ENCODE measurements around the gene PRG2. TPM values are rescaled to one million over a fixed set of nuclear protein-coding genes. Genes with fewer than 3 reads are reported as not detected.
"Not testable (repeated sequence)": the region's sequence is repeated elsewhere in the genome, so short reads cannot be mapped to it uniquely, and the experiment has no call there.

Gene PRG2
- total RNA-seq, 1 donor from 2014 or later: 0.26 TPM

- DNase-seq (ENCODE audit: low spot score): no peak
These were observed 28.7 kb upstream of the PRG2 start for GRCh38 chr11:57419146-57419545.

DNA sequence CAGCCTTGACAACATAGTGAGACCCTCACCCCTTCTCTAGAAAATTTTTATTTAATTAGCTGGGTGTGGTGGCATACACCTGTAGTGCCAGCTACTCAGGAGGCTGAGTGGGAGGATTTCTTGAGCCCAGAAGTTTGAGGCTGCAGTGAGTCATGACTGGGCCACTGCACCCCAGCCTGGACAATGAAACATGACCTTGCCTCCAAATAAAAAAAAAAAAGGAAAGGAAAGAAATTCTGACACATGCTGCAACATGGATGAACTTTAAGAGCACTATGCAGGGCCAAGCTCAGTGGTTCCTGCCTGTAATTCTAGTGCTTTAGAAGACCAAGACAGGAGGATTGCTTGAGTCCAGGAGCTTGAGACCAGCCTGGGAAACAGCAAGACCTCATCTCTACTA is 27.7 kb upstream of the PRG2 start:
- DNase-seq (ENCODE audit: low spot score): no peak

- peak; percentile 34 for DNase-seq (ENCODE audit: low spot score)
These were observed 26.6 kb upstream of the PRG2 start for GRCh38 chr11:57417056-57417455.

DNA sequence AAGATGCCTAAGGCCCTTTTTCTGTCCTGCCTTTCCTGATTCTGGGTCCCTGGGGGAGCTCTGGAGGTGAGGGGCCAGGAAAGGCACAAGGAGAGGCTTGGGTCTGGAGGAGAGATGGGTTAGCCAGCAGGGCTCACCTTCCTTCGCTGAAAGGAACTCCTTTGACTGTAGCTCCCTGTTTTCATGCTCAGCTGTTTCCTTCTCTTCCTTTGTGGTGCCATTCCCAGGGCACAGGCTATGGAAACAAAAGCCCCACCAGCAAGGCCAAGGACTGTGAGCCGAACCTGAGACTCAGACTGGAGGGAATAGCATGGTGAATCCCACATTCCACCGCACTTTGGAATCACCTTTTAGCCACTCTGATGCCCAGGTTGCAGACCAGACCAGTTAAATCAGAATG is 26.0 kb upstream of the PRG2 start:
- DNase-seq (ENCODE audit: low spot score): no peak

DNA sequence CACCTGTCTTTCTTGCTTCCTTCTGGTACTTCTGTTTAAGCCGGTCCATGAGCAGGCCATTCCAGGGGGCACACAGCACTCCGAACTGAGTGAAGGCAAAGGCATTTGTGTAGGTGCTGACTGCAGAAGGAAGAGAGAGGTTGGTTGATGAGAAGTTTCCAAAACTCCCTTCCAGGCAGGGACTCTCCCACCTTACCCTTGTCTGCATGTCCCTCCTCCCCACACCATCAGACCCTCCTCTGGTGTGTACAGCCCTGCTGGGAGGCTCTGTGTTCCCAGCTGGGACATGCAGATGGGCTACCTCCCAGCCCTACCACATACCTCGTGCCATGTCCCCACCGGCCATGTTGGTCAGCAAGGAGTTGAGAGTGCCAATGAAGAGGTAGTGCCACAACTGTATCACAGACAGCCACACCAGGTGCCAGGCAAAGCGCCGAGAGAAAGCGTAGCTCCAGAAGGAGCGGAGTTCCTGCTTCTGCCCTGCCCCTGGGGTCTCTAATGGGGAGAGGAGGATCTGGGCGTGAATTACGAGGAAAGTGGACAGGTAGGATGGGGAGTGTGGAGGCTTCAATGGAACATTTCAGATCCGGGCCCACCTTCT is 24.3 kb upstream of the PRG2 start:
- no peak for DNase-seq (ENCODE audit: low spot score)

DNA sequence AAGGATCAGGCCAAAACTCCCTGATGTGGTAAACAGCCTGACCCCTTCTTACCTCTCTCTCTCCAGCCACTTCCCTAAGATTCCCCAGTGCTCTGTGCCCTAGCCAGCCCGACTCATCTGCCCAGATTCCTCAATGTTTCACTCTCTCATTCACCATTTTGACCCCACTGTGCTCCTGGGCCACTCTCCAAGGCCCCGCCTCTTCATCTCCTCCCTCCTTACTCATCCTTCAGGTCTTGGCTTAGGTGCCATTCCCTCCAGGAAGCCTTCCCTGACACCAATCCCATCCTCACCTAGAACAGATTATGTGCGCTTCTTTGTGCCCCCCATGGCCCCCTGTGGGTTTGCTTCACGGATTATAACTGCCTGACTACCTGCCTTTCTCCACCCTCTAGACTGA is 23.2 kb upstream of the PRG2 start:
- DNase-seq (ENCODE audit: low spot score): no peak

DNA sequence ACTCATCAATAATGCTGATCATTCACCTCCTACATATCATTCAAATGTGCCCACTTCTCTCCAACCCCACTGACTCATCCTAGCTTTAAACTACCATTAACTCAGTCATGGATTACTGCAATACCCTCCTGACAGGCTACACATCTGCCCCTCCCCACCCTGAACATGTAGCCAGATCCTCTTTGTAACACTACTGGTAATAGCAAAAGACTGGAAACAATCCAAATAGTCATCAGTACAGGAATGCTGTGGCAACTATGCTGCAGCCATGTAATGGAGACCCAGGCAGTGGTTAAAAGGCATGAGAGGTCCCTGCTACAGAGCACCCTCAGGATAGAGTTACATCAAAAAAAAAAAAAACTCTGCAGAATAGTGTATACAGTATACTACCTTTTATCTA is 19.8 kb upstream of the PRG2 start:
- no peak for DNase-seq (ENCODE audit: low spot score)

- no peak for DNase-seq (ENCODE audit: low spot score)
These were observed 19.1 kb upstream of the PRG2 start for GRCh38 chr11:57409321-57410100.

DNA sequence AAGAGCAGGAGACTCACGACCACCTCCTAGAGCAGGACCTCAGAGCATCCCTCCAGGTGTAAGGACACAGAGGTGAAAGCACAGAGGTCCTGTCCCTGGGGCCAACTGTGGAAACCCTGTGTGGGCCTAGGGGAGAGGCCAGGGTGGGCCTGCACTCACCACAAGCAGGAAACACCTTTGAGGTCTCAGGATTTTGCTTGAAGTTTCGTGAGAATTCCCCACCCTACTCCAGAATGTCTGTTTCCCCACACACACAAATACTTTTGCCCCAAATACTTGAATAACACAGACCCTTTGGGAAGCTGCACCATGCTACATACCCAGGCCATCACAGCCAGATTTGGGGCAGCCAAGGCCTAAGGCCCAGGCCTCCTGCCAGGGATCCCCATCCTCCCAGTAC is 18.3 kb upstream of the PRG2 start:
- no peak for DNase-seq (ENCODE audit: low spot score)

DNA sequence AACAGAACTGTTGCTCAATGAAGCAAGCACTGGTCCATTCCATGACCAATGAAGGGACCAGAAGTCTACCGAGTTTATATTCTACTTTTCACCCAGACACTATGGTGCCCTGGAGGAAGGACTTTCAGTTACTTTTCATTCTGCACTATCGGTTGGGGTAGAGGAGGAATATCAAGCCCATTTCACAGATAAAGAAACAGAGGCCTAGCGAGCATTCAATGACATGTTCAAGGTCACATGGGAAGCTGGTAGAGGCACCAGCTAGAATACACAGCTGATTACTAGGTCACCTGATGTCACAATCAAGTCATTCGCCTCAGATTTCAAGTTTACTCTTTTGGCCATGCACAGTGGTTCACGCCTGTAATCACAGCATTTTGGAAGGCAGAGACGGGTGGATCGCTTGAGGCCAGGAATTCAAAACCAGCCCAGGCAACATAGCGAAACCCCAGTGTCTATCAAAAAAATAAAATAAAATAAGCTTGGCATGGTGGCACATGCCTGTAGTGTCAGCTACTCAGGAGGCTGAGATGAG is 17.6 kb upstream of the PRG2 start:
- DNase-seq (ENCODE audit: low spot score): no peak

GRCh38 chr11:57407010-57407920 is 16.8 kb upstream of the PRG2 start:
- DNase-seq (ENCODE audit: low spot score): no peak

GRCh38 chr11:57406337-57406904 is 16.0 kb upstream of the PRG2 start:
- DNase-seq (ENCODE audit: low spot score): no peak

GRCh38 chr11:57405271-57405860 is 14.9 kb upstream of the PRG2 start:
- DNase-seq (ENCODE audit: low spot score): no peak

GRCh38 chr11:57403802-57404147 is 13.3 kb upstream of the PRG2 start:
- DNase-seq (ENCODE audit: low spot score): no peak

DNA sequence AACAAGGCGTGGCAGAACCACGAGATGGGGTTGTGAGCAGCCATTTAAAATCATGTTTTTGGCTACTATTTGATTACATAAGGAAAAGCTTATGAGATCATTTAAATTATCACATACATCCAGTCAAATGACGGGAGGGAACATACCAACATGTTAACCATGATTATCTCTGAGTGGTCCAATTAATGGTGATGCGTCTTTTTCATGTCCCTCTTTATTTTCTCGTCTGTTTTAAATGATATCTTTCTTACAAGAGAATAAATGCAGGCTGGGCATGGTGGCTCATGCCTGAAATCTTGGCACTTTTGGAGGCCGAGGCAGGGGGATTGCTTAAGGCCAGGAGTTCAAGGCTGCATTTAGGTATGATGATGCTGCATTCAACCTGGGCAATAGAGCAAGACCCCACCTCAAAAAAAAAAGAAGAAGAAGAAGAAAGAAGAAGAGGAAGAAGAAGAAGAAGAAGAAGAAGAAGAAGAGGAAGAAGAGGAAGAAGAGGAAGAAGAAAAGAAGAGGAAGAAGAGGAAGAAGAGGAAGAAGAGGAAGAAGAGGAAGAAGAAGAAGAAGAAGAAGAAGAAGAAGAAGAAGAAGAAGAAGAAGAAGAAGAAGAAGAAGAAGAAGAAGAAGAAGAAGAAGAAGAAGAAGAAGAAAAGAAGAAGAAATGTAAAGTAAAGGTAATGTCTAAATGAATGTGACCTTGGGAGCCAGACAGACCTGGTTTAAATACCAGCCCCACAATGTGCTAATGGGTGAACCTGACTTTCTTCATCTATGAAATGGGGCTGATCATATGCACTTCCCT is 12.8 kb upstream of the PRG2 start:
- DNase-seq (ENCODE audit: low spot score): not testable (repeated sequence)

GRCh38 chr11:57402188-57403002 is 11.9 kb upstream of the PRG2 start:
- no peak for DNase-seq (ENCODE audit: low spot score)

DNA sequence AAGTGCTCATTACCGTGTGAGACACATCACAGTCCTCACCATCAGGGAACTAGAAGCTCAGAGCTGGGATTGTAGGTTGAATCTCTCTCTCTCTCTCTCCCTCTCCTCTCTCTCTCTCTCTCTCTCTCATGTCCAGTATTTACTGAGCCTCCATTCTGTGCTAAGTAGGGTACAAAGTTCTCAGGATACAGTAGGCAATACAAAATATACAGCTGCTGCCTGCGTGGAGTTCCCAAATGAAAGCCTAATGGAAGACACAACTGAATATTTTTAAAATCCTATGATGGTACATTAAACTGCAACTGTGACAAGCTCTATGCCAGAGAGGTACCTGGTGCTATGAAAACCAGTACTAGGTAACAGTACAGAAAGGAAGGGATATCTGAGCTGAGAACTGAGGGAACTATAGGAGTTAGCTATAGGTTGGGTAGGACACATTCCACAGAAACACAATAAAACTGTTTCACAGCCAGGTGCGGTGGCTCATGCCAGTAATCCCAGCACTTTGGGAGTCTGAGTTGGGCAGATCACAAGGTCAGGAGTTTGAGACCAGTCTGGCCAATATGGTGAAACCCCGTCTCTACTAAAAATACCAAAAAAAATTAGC is 9.6 kb upstream of the PRG2 start:
- no peak for DNase-seq (ENCODE audit: low spot score)

DNA sequence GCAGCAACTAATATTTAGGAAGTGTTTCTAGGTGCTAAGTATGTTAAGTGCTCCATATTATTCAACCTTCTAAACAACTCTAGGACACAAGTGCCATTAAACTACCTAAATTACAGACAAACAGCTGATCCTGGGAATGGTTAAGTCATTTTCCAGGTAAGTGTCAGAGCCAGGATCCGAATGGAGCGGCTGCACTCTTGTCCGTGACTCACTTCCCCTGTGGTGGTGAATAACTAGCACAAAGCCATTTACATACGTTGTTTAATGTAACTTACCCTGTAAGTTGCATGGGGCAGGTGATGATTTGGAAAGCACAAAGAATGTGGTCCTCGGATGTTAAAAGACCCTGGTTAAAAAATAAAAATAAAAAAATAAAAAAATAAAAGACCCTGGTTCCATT is 8.8 kb upstream of the PRG2 start:
- DNase-seq (ENCODE audit: low spot score): no peak

- no peak for DNase-seq (ENCODE audit: low spot score)
These were observed 7.0 kb upstream of the PRG2 start for GRCh38 chr11:57397394-57397990.

All from mucosa of gallbladder (tissue), 1 donor.